Bronchial epithelial cell (primary cell): Measurements from ENCODE around the gene SEMA3C. TPM values are rescaled to one million over a fixed set of nuclear protein-coding genes. Genes with fewer than 3 reads are reported as not detected.

Experiments
- DNase-seq: peaks from one replicate; pipeline ENCODE4 v3.0.0-alpha.2; 2010; ENCODE audit warnings: low read depth
- FAIRE-seq: peaks from 2 replicates; lab custom pipeline; 2011; peaks lifted over from hg19 to GRCh38; lab: Jason Lieb, UNC
- H3K27me3 ChIP-seq: 2 replicates; pipeline ENCODE4 v1.5.1; 2011; ENCODE audit warnings: low read length; ENCODE audit not compliant: control insufficient read depth, insufficient read depth
- H3K36me3 ChIP-seq: 2 replicates; pipeline ENCODE4 v1.5.1; 2011; ENCODE audit warnings: low read length; ENCODE audit not compliant: control insufficient read depth, insufficient read depth
- H3K4me3 ChIP-seq: 2 replicates; pipeline ENCODE4 v1.5.1; 2011; ENCODE audit warnings: mild to moderate bottlenecking, low read depth, low read length, control low read depth
- CTCF ChIP-seq: IDR thresholded peaks from 2 replicates; pipeline ENCODE4 v1.5.1; 2011; ENCODE audit warnings: mild to moderate bottlenecking, moderate library complexity, low read length, control low read depth, inconsistent platforms; ENCODE audit not compliant: insufficient read depth, severe bottlenecking
- total RNA-seq: library from RNA; depleted of rRNA; stranded (reverse); fragments of >200 nt; gene quantifications from 2 replicates; pipeline ENCODE4 v1.2.1, GENCODE V29; 2014

Gene SEMA3C
- total RNA-seq, 1 donor from 2014 or later = 178 TPM

GRCh38 chr7:80763289-80763688 lies 155.6 kb downstream of the SEMA3C start:
- H3K27me3 ChIP-seq = no peaks in the 10 kb centered on the region
- no peak for FAIRE-seq

GRCh38 chr7:80760292-80760691 lies 158.6 kb downstream of the SEMA3C start:
- no peak for FAIRE-seq
- H3K36me3 ChIP-seq = peaks cover 11% of the 10 kb centered on the region

More at GRCh38 chr7:80763289-80763688, 155.6 kb downstream of the SEMA3C start:
- peaks cover 8% of the 10 kb centered on the region for H3K36me3 ChIP-seq
- no peak for TF ChIP-seq CTCF
- no peak for DNase-seq
- no peak overlapping the region for H3K4me3 ChIP-seq

GRCh38 chr7:80752954-80753690 lies 165.7 kb downstream of the SEMA3C start:
- no peak for DNase-seq
- no peaks in the 10 kb centered on the region for H3K27me3 ChIP-seq
- no peak overlapping the region for H3K4me3 ChIP-seq
- no peak for FAIRE-seq
- TF ChIP-seq CTCF = no peak
- peaks cover 12% of the 10 kb centered on the region for H3K36me3 ChIP-seq

More at GRCh38 chr7:80760292-80760691, 158.6 kb downstream of the SEMA3C start:
- Histone ChIP-seq H3K27me3 (no peaks in the 10 kb centered on the region), H3K4me3 (no peak overlapping the region)
- TF ChIP-seq CTCF = no peak
- DNase-seq = no peak

- H3K4me3 ChIP-seq = no peak overlapping the region
- no peaks in the 10 kb centered on the region for H3K27me3 ChIP-seq
- no peak for TF ChIP-seq CTCF
- FAIRE-seq (no peak), DNase-seq (no peak)
- peaks cover 11% of the 10 kb centered on the region for H3K36me3 ChIP-seq
These were observed 169.6 kb downstream of the SEMA3C start for GRCh38 chr7:80749270-80749669.

GRCh38 chr7:80748363-80749042 lies 170.3 kb downstream of the SEMA3C start:
- TF ChIP-seq CTCF = no peak
- DNase-seq = no peak
- no peak for FAIRE-seq
- Histone ChIP-seq H3K36me3 (peaks cover 11% of the 10 kb centered on the region), H3K27me3 (no peaks in the 10 kb centered on the region), H3K4me3 (no peak overlapping the region)
